Fibroblast of lung (primary cell): ENCODE results near the gene KCNIP3. TPM values are rescaled to one million over a fixed set of nuclear protein-coding genes. Genes with fewer than 3 reads are reported as not detected.

Experiments used
- DNase-seq, 2 donors: peaks; one replicate each; pipeline versions ENCODE4 v3.0.0 to v3.0.0-alpha.2; 2010; ENCODE audit warnings: low read depth in 2 of 2
- H2AFZ ChIP-seq: 2 replicates; pipeline ENCODE4 v1.5.1; 2012; ENCODE audit warnings: low read length, control low read depth, inconsistent platforms
- H3K27ac ChIP-seq: 2 replicates; pipeline ENCODE4 v1.5.1; 2011; ENCODE audit warnings: low read length, control low read depth; ENCODE audit not compliant: insufficient read depth
- H3K27me3 ChIP-seq: 2 replicates; pipeline ENCODE4 v1.5.1; 2011; ENCODE audit warnings: mild to moderate bottlenecking, low read length; ENCODE audit not compliant: control insufficient read depth, insufficient read depth
- H3K36me3 ChIP-seq: 2 replicates; pipeline ENCODE4 v1.5.1; 2011; ENCODE audit warnings: low read length; ENCODE audit not compliant: control insufficient read depth, insufficient read depth
- H3K4me1 ChIP-seq: 2 replicates; pipeline ENCODE4 v1.5.1; 2011; ENCODE audit warnings: low read length; ENCODE audit not compliant: control insufficient read depth, insufficient read depth; ENCODE audit errors: extremely low read depth
- H3K4me2 ChIP-seq: 2 replicates; pipeline ENCODE4 v1.5.1; 2011; ENCODE audit warnings: low read length, control low read depth; ENCODE audit not compliant: insufficient read depth; ENCODE audit errors: extremely low read depth
- H3K4me3 ChIP-seq, 4 experiments: fragments of 200-600 bp in 1 of 4; sonication (generic) in 1 of 4; replicated peaks in 1 of 4; 2 replicates each; pipeline ENCODE4 v1.5.1; 2011 to 2016; ENCODE audit warnings: low read length in 4 of 4, low read depth in 3 of 4, mild to moderate bottlenecking in 3 of 4, control low read depth in 2 of 4, inconsistent platforms in 1 of 4, mixed read lengths in 1 of 4; ENCODE audit not compliant: insufficient read depth in 1 of 4; ENCODE audit errors: control extremely low read depth in 1 of 4
- H3K79me2 ChIP-seq: 2 replicates; pipeline ENCODE4 v1.5.1; 2012; ENCODE audit warnings: mild to moderate bottlenecking, low read length, inconsistent platforms; ENCODE audit not compliant: control insufficient read depth, insufficient read depth
- H3K9ac ChIP-seq: 2 replicates; pipeline ENCODE4 v1.5.1; 2011; ENCODE audit warnings: mild to moderate bottlenecking, low read length, control low read depth; ENCODE audit not compliant: insufficient read depth
- H3K9me3 ChIP-seq: 2 replicates; pipeline ENCODE4 v1.5.1; 2012; ENCODE audit warnings: low read depth, low read length; ENCODE audit not compliant: control insufficient read depth, insufficient read depth
- H4K20me1 ChIP-seq: 2 replicates; pipeline ENCODE4 v1.5.1; 2011; ENCODE audit warnings: low read length; ENCODE audit not compliant: control insufficient read depth, insufficient read depth; ENCODE audit errors: extremely low read depth
- CTCF ChIP-seq, 2 donors: IDR thresholded peaks in 1 of 2; conservative IDR thresholded peaks in 1 of 2; 1 replicate in 1 of 2; 2 replicates in 1 of 2; pipeline ENCODE4 v1.5.1; 2011 to 2012; ENCODE audit warnings: low read length in 2 of 2, control low read depth in 1 of 2, inconsistent platforms in 1 of 2, low read depth in 1 of 2, mild to moderate bottlenecking in 1 of 2
- EZH2 ChIP-seq: IDR thresholded peaks from 2 replicates; pipeline ENCODE4 v1.5.1; 2012; ENCODE audit warnings: low read length, control low read depth, mild to moderate bottlenecking; ENCODE audit errors: missing control alignments
- polyA plus RNA-seq, 2 donors: library from polyadenylated mRNA; depleted of rRNA in 1 of 2; stranded (reverse) in 1 of 2; unstranded in 1 of 2; fragments of >200 nt; gene quantifications; 2 replicates each; pipeline ENCODE4 v1.2.1, GENCODE V29; 2011 to 2012; ENCODE audit warnings: missing spikeins in 1 of 2
- total RNA-seq: library from RNA; depleted of rRNA; stranded (reverse); fragments of >200 nt; gene quantifications from 2 replicates; pipeline ENCODE4 v1.2.1, GENCODE V29; 2014

Gene KCNIP3
- total and polyA plus RNA-seq, 2 donors (not counting 1 experiment from before 2014, with no cell fraction given), result 0.32 to 1.7 TPM

- peak; percentile 18 to 37 for DNase-seq
- Histone ChIP-seq H2AFZ (no peak overlapping the region), H3K27me3 (no peaks in the 10 kb centered on the region), H3K4me2 (no peak overlapping the region), H3K9me3 (no peaks in the 10 kb centered on the region), H3K36me3 (no peaks in the 10 kb centered on the region), H3K9ac (no peak overlapping the region), H3K4me3 (no peak overlapping the region), H3K4me1 (no peaks in the 10 kb centered on the region), H3K79me2 (no peaks in the 10 kb centered on the region), H4K20me1 (no peaks in the 10 kb centered on the region), H3K27ac (no peak overlapping the region)
- TF ChIP-seq CTCF (conservative IDR thresholded peaks at IDR 0.05 in 1 of 2, IDR thresholded peaks at IDR 0.05 in 1 of 2; ENCODE audit: low read depth in 1 of 2, low read length in 2 of 2), result peak; percentile 11 to 57
- no peak for TF ChIP-seq EZH2
These were observed 26.4 kb downstream of the KCNIP3 start for GRCh38 chr2:95323347-95324155.

- Histone ChIP-seq H2AFZ (no peak overlapping the region), H4K20me1 (no peaks in the 10 kb centered on the region), H3K4me1 (no peaks in the 10 kb centered on the region), H3K36me3 (no peaks in the 10 kb centered on the region), H3K27me3 (no peaks in the 10 kb centered on the region), H3K79me2 (no peaks in the 10 kb centered on the region), H3K9ac (no peak overlapping the region), H3K27ac (no peak overlapping the region), H3K4me3 (no peak overlapping the region), H3K9me3 (no peaks in the 10 kb centered on the region), H3K4me2 (no peak overlapping the region)
- no peak for DNase-seq
- TF ChIP-seq EZH2 (no peak), CTCF (conservative IDR thresholded peaks at IDR 0.05 in 1 of 2, IDR thresholded peaks at IDR 0.05 in 1 of 2; ENCODE audit: low read depth in 1 of 2, low read length in 2 of 2) (no peak)
These were observed 27.9 kb downstream of the KCNIP3 start for GRCh38 chr2:95325026-95325425.

GRCh38 chr2:95325590-95326432 lies 28.7 kb downstream of the KCNIP3 start:
- Histone ChIP-seq H4K20me1 (no peaks in the 10 kb centered on the region), H3K79me2 (no peaks in the 10 kb centered on the region), H3K27me3 (no peaks in the 10 kb centered on the region)

More at GRCh38 chr2:95325590-95326432, 28.7 kb downstream of the KCNIP3 start:
- TF ChIP-seq CTCF (conservative IDR thresholded peaks at IDR 0.05 in 1 of 2, IDR thresholded peaks at IDR 0.05 in 1 of 2; ENCODE audit: low read depth in 1 of 2, low read length in 2 of 2), result no peak
- TF ChIP-seq EZH2, result no peak
- Histone ChIP-seq H3K9me3 (no peaks in the 10 kb centered on the region), H3K4me3 (no peak overlapping the region), H3K4me1 (no peaks in the 10 kb centered on the region), H3K4me2 (no peak overlapping the region), H2AFZ (no peak overlapping the region), H3K9ac (no peak overlapping the region), H3K36me3 (no peaks in the 10 kb centered on the region), H3K27ac (no peak overlapping the region)
- DNase-seq, result no peak
